GM10847 (cell line): ENCODE data around the gene C1orf185.

Source experiments
- POLR2A ChIP-seq: IDR thresholded peaks from 2 replicates; pipeline ENCODE4 v1.6.1; 2011; ENCODE audit not compliant: insufficient read length; ENCODE audit errors: extremely low read depth

Gene C1orf185

DNA sequence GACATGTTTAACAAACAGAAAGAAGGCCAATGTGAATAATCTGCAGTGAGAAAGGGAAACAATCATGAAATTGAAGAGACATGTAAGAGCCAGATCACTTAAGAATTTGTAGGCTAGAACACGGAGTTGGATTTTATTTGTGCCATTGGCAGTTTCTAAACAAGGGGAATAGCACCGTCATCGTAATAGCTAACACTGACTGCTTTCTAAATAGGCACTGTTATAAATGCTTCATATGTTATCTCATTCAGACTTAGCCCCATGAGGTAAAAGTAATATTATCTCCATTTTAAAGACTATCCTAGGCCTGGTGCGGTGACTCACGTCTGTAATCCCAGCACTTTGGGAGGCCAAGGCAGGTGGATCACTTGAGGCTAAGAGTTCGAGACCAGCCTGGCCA lies 12.1 kb downstream of the C1orf185 start:
- no peak for TF ChIP-seq POLR2A

DNA sequence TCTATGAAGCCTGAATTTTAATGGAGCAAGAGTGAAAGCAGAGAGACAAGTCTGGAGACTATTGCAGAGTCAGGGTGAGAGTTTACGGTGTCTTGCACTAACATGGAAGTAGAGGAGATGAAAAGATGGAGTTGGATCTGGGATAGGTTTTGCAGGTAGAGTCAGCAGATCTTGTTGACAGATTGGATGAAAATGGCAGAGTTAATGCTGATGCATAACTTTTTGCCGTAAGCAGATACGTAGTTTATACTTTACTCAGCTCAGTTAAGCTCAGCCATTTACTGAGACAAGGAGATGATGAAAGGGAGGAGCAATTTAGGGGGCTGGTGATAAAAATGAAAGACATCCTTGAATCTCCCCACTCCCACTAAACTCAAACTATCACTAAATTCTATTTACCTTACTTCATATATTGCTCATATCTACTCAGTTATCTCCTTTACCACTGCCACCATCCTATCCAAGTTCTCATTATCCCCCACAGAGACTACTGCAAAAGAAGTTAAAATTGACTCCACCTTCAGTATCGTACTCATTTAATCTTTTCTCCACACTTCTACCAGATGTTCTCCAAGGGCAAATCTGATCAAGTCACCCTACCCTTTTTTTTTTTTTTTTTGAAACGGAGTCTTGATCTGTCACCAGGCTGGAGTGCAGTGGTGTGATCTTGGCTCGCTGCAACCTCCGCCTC lies 13.8 kb downstream of the C1orf185 start:
- no peak for TF ChIP-seq POLR2A

DNA sequence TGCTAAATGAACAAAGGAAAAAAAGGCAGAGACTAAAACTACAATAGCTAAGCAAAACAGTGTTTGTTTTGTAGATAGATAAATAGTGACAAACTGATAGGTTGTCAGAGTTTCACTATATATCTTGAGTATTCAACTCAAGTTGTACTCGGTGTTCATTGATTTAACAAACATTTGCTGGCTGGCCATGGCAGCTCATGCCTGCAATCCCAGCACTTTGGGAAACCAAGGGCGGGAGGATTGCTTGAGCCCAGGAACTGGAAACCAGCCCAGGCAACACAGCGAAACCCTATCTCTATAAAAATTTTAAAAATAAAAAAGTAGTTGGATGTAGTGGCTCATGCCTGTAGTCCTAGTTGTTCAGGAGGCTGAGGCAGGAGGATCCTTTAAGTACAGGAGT lies 17.3 kb downstream of the C1orf185 start:
- no peak for TF ChIP-seq POLR2A

DNA sequence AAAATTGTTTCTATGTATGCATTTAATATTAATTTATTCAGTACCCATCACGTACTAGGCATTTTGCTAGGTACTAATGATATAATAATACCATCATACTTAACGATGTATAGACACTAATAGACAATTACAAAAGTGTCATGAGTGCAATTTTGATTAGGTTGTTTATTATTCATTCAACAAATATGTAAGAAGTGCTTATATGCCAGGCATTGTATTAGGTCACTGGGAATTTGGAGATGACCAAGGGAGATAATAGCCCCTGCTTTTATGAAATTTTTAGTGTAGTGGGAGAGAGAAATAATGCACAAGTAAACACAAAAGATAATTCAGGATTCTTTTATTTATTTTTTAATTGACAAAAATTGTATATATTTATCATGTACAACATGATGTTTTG lies 18.6 kb downstream of the C1orf185 start:
- TF ChIP-seq POLR2A = no peak

DNA sequence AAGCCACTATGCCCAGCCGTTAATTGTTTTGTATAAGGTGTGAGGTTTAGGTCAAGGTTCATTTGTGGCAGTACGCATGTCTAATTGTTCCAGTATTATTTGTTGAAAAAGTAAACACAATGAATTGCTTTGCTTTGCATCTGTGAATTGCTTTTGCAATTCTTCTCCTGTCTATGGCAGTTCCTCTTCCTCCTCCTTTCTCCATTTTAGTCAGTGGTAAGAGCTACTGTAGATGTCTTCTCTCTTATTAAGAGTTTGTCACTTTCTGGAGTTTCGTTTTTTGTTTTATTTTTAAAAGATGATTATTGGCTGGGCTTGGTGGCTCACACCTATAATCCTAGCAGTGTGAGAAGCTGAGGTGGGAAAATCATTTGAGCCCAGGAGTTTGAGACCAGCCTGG lies 29.2 kb downstream of the C1orf185 start:
- TF ChIP-seq POLR2A = no peak

DNA sequence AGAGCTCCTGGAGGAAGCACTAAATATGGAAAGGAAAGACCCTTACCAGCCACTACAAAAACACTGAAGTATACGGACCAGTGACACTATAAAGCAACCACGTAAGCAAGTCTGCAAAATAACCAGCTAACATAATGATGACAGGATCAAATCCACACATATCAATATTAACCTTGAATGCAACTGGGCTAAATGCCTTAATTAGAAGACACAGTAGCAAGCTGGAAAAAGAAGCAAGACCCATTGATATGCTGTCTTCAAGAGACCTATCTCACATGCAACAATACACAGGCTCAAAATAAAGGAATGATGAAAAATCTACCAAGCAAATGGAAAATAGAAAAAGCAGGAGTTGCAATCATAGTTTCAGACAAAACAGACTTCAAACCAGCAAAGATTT lies 31.0 kb downstream of the C1orf185 start:
- TF ChIP-seq POLR2A = no peak

DNA sequence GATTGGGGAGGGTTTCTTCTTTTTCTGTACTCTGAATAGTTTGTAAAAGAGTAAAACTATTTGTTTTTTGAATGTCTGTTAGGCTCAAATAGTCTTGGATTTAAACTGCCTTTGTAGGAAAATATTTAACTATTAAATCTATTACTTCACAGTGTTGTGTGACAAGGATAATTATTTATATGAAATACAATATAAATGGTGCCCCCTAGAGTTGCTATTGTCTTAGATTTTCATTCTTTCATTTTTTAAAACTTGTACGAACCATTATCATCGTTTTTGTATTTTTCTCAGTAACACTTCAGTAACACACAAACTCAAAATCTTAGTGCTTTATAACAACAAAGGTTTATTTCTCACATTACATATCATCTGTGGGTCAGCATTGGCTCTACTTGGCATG lies 37.4 kb downstream of the C1orf185 start:
- TF ChIP-seq POLR2A = no peak

DNA sequence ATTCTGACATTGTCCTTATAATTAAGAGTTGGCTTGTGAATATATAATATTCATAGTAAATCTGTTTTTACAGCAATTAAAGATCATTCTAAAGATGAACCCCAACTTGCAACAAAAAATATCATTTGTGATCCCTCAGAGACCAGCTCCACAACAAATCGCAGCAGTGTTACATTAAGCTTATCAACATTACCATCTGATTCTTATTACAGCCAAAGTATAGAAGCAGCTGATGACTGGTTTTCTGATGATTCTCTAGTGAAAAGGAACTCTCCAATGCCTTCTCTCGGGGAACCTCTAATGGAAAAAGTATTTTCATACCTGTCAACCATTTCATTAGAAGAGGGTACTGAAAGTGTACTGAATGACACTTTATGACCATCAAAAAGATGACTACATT lies 45.4 kb downstream of the C1orf185 start:
- no peak for TF ChIP-seq POLR2A

DNA sequence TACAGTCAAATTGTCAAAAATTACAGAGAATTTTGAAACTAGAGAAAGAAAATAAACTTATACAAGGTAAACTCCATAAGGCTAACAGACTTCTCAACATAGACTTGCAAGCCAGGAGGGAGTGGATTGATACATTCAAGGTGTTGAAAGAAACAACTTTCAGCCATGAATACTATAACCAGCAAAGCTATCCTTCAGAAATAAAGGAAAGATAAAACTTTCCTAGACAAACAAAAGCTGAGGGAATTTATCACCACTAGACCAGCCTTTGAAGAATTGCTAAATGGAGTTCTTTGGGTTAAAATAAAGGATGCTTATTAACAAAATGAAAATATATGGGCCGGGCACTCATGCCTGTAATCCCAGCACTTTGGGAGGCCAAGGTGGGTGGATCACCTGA lies 52.7 kb downstream of the C1orf185 start:
- no peak for TF ChIP-seq POLR2A

DNA sequence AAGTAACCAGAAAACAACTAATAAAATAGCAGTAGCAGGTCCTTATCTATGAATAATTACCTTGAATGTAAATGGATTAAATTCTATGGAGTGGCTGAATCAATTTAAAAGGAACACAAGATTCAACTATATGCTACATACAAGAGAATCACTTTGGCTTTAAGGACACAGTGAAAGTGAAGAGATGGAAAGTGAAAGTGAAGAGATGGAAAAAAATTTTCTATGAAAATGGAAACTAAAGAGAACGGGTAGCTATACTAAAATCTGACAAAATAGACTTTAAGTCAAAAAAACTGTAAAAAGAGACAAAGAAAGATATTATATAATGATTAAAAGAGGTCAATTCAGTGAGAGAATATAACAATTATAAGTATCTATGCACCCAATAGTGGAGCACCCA lies 54.7 kb downstream of the C1orf185 start:
- TF ChIP-seq POLR2A = no peak

DNA sequence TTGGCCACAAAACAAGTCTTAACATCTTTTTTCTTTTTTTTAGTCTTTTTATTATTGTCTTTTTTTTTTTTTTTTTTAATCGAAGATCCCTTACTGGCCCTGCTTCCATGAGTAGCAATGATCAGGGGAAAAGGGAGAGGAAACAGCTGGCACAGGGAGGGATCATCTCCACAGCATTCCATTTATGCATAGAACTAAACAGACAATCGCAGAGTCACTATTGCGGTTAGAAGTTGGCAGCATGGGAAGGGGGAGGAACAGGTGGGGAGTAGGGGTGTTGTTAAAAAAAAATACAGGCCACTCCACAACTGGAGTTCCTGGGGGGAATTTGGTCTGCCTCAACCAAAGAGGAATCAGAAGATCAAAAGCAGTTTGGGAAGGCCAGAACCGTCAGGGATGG lies 55.4 kb downstream of the C1orf185 start:
- TF ChIP-seq POLR2A = no peak

DNA sequence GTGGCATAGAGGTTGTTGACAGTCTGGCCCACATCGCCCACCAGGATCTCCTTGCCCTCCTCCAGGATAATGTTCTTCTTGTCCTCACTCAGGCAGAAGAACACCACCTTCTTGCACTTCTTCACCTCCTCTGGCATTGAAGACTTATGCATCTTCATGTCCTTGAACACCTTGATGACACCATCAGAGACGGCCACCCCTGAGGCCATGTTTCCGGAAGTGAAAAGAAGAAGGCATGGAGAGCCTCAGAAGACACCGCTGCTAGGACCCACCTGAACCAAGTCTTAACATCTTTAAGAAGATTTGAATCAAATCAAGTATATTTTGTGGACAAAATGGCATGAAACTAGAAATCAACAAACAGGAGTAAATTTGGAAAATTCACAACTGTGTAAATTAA lies 56.2 kb downstream of the C1orf185 start:
- TF ChIP-seq POLR2A = no peak

DNA sequence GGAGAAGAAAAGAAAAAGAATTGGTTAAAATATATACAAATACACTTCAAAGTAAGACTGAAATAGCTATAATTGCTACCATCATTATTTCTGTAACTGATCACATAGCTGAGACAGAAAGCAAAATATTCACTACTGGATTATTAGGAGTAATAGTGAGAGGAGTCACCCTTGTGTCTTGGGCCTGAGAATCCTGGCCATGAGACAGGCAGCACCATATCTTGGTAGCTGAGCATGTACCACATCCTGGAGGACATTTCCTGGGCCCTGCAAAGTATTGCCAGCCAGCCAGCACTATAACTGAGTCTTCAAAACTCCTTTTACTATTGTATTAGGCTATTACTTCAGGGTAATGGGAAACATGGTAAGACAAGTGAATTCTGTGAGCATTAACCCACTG lies 63.5 kb downstream of the C1orf185 start:
- no peak for TF ChIP-seq POLR2A

DNA sequence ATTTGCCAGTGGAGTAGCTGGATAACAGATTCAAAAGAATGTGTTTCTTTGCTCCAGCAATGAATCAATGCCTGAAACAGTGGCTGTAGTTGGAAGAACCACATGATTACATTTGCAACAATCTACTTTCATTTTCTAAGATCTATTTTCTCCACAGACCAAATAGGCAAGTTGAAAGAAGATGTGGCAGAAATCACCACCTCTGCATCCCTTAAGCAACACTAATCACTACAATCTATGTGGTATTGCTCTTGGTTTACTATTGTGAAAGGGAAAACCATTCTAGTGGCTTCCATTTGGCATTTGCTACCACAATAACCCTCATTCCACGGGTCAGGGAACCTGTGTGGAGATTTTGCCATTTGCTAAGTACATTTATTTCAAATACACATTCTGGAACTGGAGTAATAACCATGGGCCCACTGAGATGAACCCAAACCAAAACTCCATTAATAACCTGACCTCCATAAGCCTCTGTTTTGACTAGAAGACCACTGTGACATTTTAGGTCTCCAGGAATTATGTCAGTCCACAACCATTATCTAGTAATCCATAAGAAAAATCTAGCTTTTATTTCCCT lies 66.3 kb downstream of the C1orf185 start:
- TF ChIP-seq POLR2A = no peak

DNA sequence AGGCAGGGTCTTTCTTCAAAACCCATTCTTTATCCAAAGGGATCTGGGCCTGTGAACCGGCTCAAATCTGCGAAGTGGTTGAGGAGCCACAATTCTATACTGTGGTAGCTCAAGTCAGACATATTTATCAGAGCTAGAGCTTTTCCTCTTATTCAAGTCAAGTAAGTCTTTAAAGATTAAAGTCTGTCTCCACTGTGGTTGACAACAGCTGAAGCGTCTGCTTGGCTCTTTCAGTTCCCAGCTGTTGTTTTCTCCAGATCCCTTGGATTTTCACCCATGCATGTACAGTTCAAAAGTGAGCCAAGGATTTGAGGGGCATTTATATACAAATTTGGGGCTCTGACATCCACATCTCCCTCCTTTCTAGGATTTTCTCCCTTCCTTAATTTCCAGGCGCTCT lies 66.9 kb downstream of the C1orf185 start:
- no peak for TF ChIP-seq POLR2A

DNA sequence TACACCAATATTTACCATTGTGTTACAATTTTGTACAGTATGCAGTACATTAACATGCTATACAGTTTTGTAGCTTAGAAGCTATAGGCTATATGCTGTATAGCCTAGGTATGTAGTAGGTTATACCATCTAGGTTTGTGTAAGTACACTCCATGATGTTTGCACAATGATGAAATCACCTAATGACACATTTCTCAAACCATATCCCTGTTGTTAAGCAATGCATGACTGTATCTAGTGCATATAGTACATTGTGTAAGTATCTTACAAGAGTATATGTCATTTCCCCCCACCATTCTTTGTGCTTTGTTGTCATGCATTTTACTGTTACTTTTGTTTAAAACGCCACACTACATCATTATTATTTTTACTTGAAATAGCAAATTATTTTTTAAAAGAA lies 68.3 kb downstream of the C1orf185 start:
- no peak for TF ChIP-seq POLR2A

DNA sequence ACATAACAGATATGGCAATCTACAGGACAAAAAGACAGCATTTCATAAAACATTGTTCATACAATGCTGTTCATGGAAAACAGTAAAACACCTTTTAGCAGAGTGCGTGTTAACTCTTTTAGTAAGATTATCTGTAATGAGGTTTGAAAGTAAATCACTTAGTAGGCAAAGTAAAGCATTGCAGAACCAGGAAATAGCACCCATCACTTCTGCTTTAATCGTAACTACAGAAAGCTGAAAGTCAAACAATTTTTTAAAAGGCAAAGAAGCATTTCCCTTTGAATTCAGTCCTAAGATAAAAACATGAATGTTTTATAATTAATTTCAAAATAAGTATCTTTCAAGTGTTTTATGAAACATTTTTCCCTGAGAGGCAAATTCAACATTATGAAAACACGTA lies 70.8 kb downstream of the C1orf185 start:
- no peak for TF ChIP-seq POLR2A
